Parathyroid adenoma (tissue), 2 donors: ENCODE data around the gene MIS12.

ENCODE experiments used
- H2AFZ ChIP-seq: fragments of 300-600 bp; sonication (generic); one replicate; pipeline ENCODE4 v1.7.0; 2017; ENCODE audit warnings: antibody characterized with exemption, mild to moderate bottlenecking
- H3K27ac ChIP-seq: fragments of 300-600 bp; sonication (generic); one replicate; pipeline ENCODE4 v1.7.0; 2017
- H3K27me3 ChIP-seq: fragments of 300-600 bp; sonication (generic); one replicate; pipeline ENCODE4 v1.7.0; 2017; ENCODE audit warnings: low read length; ENCODE audit not compliant: control insufficient read depth, insufficient read depth
- H3K36me3 ChIP-seq: fragments of 300-600 bp; sonication (generic); one replicate; pipeline ENCODE4 v1.7.0; 2017; ENCODE audit warnings: low read length; ENCODE audit not compliant: control insufficient read depth, insufficient read depth
- H3K4me1 ChIP-seq: fragments of 300-600 bp; sonication (generic); one replicate; pipeline ENCODE4 v1.7.0; 2017; ENCODE audit warnings: control low read depth
- H3K4me2 ChIP-seq: fragments of 300-600 bp; sonication (generic); one replicate; pipeline ENCODE4 v1.7.0; 2017; ENCODE audit warnings: low read length
- H3K4me3 ChIP-seq: fragments of 300-600 bp; sonication (generic); one replicate; pipeline ENCODE4 v1.7.0; 2017; ENCODE audit warnings: low read depth, low read length
- H3K79me2 ChIP-seq: fragments of 300-600 bp; sonication (generic); one replicate; pipeline ENCODE4 v1.7.0; 2017; ENCODE audit warnings: control low read depth
- H3K9ac ChIP-seq: fragments of 300-600 bp; sonication (generic); one replicate; pipeline ENCODE4 v1.7.0; 2017; ENCODE audit warnings: mild to moderate bottlenecking
- H3K9me3 ChIP-seq: fragments of 300-600 bp; sonication (generic); one replicate; pipeline ENCODE4 v1.7.0; 2017; ENCODE audit warnings: low read length; ENCODE audit not compliant: control insufficient read depth
- CTCF ChIP-seq: fragments of 300-600 bp; sonication (generic); IDR thresholded peaks from one replicate; pipeline ENCODE4 v1.7.0; 2017; ENCODE audit warnings: antibody characterized with exemption, mild to moderate bottlenecking
- donor health status: primary hyperparathyroidism.

Gene MIS12

GRCh38 chr17:5443728-5444127, 42.6 kb upstream of the MIS12 start:
- H3K27ac ChIP-seq, result no peak overlapping the region
- H3K36me3 ChIP-seq, result no peaks in the 10 kb centered on the region

GRCh38 chr17:5444209-5444608, 42.2 kb upstream of the MIS12 start:
- Histone ChIP-seq H3K27ac (no peak overlapping the region), H3K4me2 (no peak overlapping the region), H3K4me1 (peaks cover 5% of the 10 kb centered on the region), H3K4me3 (no peak overlapping the region), H3K27me3 (no peaks in the 10 kb centered on the region), H3K9me3 (no peaks in the 10 kb centered on the region), H3K36me3 (no peaks in the 10 kb centered on the region), H3K79me2 (peaks cover 6% of the 10 kb centered on the region), H2AFZ (no peak overlapping the region), H3K9ac (no peak overlapping the region)
- no peak for TF ChIP-seq CTCF

More at GRCh38 chr17:5443728-5444127, 42.6 kb upstream of the MIS12 start:
- TF ChIP-seq CTCF, result no peak
- no peak overlapping the region for H3K4me3 ChIP-seq
- no peaks in the 10 kb centered on the region for H3K27me3 ChIP-seq
- peaks cover 6% of the 10 kb centered on the region for H3K79me2 ChIP-seq
- H3K9me3 ChIP-seq, result no peaks in the 10 kb centered on the region
- H3K4me2 ChIP-seq, result no peak overlapping the region
- H2AFZ ChIP-seq, result no peak overlapping the region
- peaks cover 5% of the 10 kb centered on the region for H3K4me1 ChIP-seq
- no peak overlapping the region for H3K9ac ChIP-seq

GRCh38 chr17:5446786-5447185, 39.6 kb upstream of the MIS12 start:
- Histone ChIP-seq H3K27me3 (no peaks in the 10 kb centered on the region), H3K4me2 (no peak overlapping the region), H2AFZ (no peak overlapping the region), H3K4me1 (no peaks in the 10 kb centered on the region), H3K27ac (no peak overlapping the region), H3K36me3 (no peaks in the 10 kb centered on the region), H3K9ac (no peak overlapping the region), H3K79me2 (no peaks in the 10 kb centered on the region), H3K4me3 (no peak overlapping the region), H3K9me3 (no peaks in the 10 kb centered on the region)
- TF ChIP-seq CTCF, result no peak

GRCh38 chr17:5464717-5465507, 21.5 kb upstream of the MIS12 start:
- H3K27me3 ChIP-seq, result no peaks in the 10 kb centered on the region
- H3K9ac ChIP-seq, result no peak overlapping the region
- H3K4me3 ChIP-seq, result no peak overlapping the region
- no peaks in the 10 kb centered on the region for H3K9me3 ChIP-seq
- H3K27ac ChIP-seq, result no peak overlapping the region
- H3K36me3 ChIP-seq, result no peaks in the 10 kb centered on the region
- H3K79me2 ChIP-seq, result peaks cover 23% of the 10 kb centered on the region
- H2AFZ ChIP-seq, result no peak overlapping the region
- H3K4me2 ChIP-seq, result no peak overlapping the region
- no peak for TF ChIP-seq CTCF
- peaks cover 3% of the 10 kb centered on the region for H3K4me1 ChIP-seq

- peaks cover 23% of the 10 kb centered on the region for H3K79me2 ChIP-seq
- H3K4me1 ChIP-seq, result peaks cover 3% of the 10 kb centered on the region
- no peak overlapping the region for H3K4me3 ChIP-seq
- no peaks in the 10 kb centered on the region for H3K27me3 ChIP-seq
- no peak overlapping the region for H3K27ac ChIP-seq
- H3K9me3 ChIP-seq, result no peaks in the 10 kb centered on the region
- no peak overlapping the region for H3K9ac ChIP-seq
- H3K4me2 ChIP-seq, result no peak overlapping the region
- TF ChIP-seq CTCF, result no peak
- no peaks in the 10 kb centered on the region for H3K36me3 ChIP-seq
- H2AFZ ChIP-seq, result no peak overlapping the region
Observed at GRCh38 chr17:5466295-5466694, 20.1 kb upstream of the MIS12 start.
